HG03025 (cell line): Measurements from ENCODE around the gene CD40.

ENCODE experiments used
- ATAC-seq: cut with Tn5 transposase; IDR thresholded peaks from one replicate; pipeline ENCODE4 v1.9.1; 2021; ENCODE audit warnings: mild to moderate bottlenecking, moderate library complexity; ENCODE audit not compliant: unreplicated experiment, low FRiP score

Gene CD40

GRCh38 chr20:46142124-46142523 is 24.0 kb downstream of the CD40 start:
- no peak for ATAC-seq

- no peak for ATAC-seq
Observed at GRCh38 chr20:46144432-46145025, 26.4 kb downstream of the CD40 start.

- no peak for ATAC-seq
Observed at GRCh38 chr20:46145713-46146112, 27.6 kb downstream of the CD40 start.

- ATAC-seq: no peak
Observed at GRCh38 chr20:46148313-46149208, 30.4 kb downstream of the CD40 start.

GRCh38 chr20:46150943-46151342 is 32.8 kb downstream of the CD40 start:
- no peak for ATAC-seq

- no peak for ATAC-seq
Observed at GRCh38 chr20:46151936-46152335, 33.8 kb downstream of the CD40 start.

- no peak for ATAC-seq
Observed at GRCh38 chr20:46152824-46153586, 34.9 kb downstream of the CD40 start.

GRCh38 chr20:46154305-46154704 is 36.2 kb downstream of the CD40 start:
- no peak for ATAC-seq

GRCh38 chr20:46154796-46155195 is 36.7 kb downstream of the CD40 start:
- no peak for ATAC-seq

GRCh38 chr20:46156065-46156464 is 38.0 kb downstream of the CD40 start:
- ATAC-seq: no peak

- no peak for ATAC-seq
Observed at GRCh38 chr20:46157076-46157592, 39.0 kb downstream of the CD40 start.

- ATAC-seq: no peak
Observed at GRCh38 chr20:46157625-46158024, 39.5 kb downstream of the CD40 start.

- no peak for ATAC-seq
Observed at GRCh38 chr20:46158476-46158987, 40.4 kb downstream of the CD40 start.

GRCh38 chr20:46159101-46159897 is 41.2 kb downstream of the CD40 start:
- ATAC-seq: no peak

- no peak for ATAC-seq
Observed at GRCh38 chr20:46160661-46161060, 42.5 kb downstream of the CD40 start.

- no peak for ATAC-seq
Observed at GRCh38 chr20:46161921-46162320, 43.8 kb downstream of the CD40 start.

GRCh38 chr20:46164254-46164653 is 46.1 kb downstream of the CD40 start:
- ATAC-seq: no peak

GRCh38 chr20:46167080-46167479 is 49.0 kb downstream of the CD40 start:
- no peak for ATAC-seq

- no peak for ATAC-seq
Observed at GRCh38 chr20:46168438-46168837, 50.3 kb downstream of the CD40 start.
